HG03095 (cell line): ENCODE measurements around the gene GTF2H4.
"Not testable (repeated sequence)": the region's sequence is repeated elsewhere in the genome, so short reads cannot be mapped to it uniquely, and the experiment has no call there.

Experiments
- ATAC-seq: cut with Tn5 transposase; IDR thresholded peaks from one replicate; pipeline ENCODE4 v1.9.1; 2021; ENCODE audit warnings: moderate library complexity; ENCODE audit not compliant: unreplicated experiment

Gene GTF2H4

GRCh38 chr6:30917487-30917886 is 9.5 kb downstream of the GTF2H4 start:
- no peak for ATAC-seq

GRCh38 chr6:30918670-30919069 is 10.7 kb downstream of the GTF2H4 start:
- no peak for ATAC-seq

- no peak for ATAC-seq
Observed at GRCh38 chr6:30922447-30922852, 14.4 kb downstream of the GTF2H4 start.

GRCh38 chr6:30924040-30924627 is 16.1 kb downstream of the GTF2H4 start:
- not testable (repeated sequence) for ATAC-seq

GRCh38 chr6:30926644-30927043 is 18.6 kb downstream of the GTF2H4 start:
- ATAC-seq, result no peak

GRCh38 chr6:30927080-30927479 is 19.1 kb downstream of the GTF2H4 start:
- not testable (repeated sequence) for ATAC-seq

- no peak for ATAC-seq
Observed at GRCh38 chr6:30928677-30929076, 20.7 kb downstream of the GTF2H4 start.

GRCh38 chr6:30930506-30930905 is 22.5 kb downstream of the GTF2H4 start:
- no peak for ATAC-seq

GRCh38 chr6:30931272-30931671 is 23.3 kb downstream of the GTF2H4 start:
- no peak for ATAC-seq

- ATAC-seq, result no peak
Observed at GRCh38 chr6:30931969-30932645, 24.1 kb downstream of the GTF2H4 start, which contains the start of gene SFTA2. SFTA2 (minus strand) TSS chr6:30932170; CDS start chr6:30932096, 74 bp downstream.

- no peak for ATAC-seq
Observed at GRCh38 chr6:30932665-30933365, 24.8 kb downstream of the GTF2H4 start.

- no peak for ATAC-seq
Observed at GRCh38 chr6:30935018-30935417, 27.0 kb downstream of the GTF2H4 start.

GRCh38 chr6:30937265-30937664 is 29.3 kb downstream of the GTF2H4 start:
- no peak for ATAC-seq

GRCh38 chr6:30938730-30939129 is 30.7 kb downstream of the GTF2H4 start:
- ATAC-seq, result no peak

- no peak for ATAC-seq
Observed at GRCh38 chr6:30939473-30939872, 31.5 kb downstream of the GTF2H4 start.

GRCh38 chr6:30940361-30940986 is 32.5 kb downstream of the GTF2H4 start, which contains the start of gene MUCL3:
MUCL3 (plus strand) TSS chr6:30940973; CDS start chr6:30941000, 27 bp downstream.
- ATAC-seq, result no peak

- no peak for ATAC-seq
Observed at GRCh38 chr6:30942338-30943060, 34.5 kb downstream of the GTF2H4 start.

- no peak for ATAC-seq
Observed at GRCh38 chr6:30944051-30944450, 36.0 kb downstream of the GTF2H4 start.

- no peak for ATAC-seq
Observed at GRCh38 chr6:30945281-30945680, 37.3 kb downstream of the GTF2H4 start.

- ATAC-seq, result no peak
Observed at GRCh38 chr6:30947231-30947630, 39.2 kb downstream of the GTF2H4 start.

GRCh38 chr6:30948811-30949210 is 40.8 kb downstream of the GTF2H4 start:
- no peak for ATAC-seq
